ENCODE data around the gene NEDD9. TPM values are rescaled to one million over a fixed set of nuclear protein-coding genes. Genes with fewer than 3 reads are reported as not detected.
A peak's percentile ranks its signal among the peaks of the same experiment; 100 is the strongest.

Gene NEDD9
- polyA plus RNA-seq, 4 donors = 13.6 to 17.6 (median 15.0) TPM

GRCh38 chr6:11253594-11253993 lies 21.1 kb upstream of the NEDD9 start:
- H3K27me3 ChIP-seq (ENCODE audit: control insufficient read depth in 3 of 3, insufficient read depth in 3 of 3, low read length in 3 of 3) = no peaks in the 10 kb centered on the region
- H3K36me3 ChIP-seq (ENCODE audit: control insufficient read depth in 3 of 3, insufficient read depth in 2 of 3, low read depth in 1 of 3, low read length in 3 of 3) = no peaks in the 10 kb centered on the region
- no peak overlapping the region for H3K27ac ChIP-seq (ENCODE audit: low read depth in 1 of 3, low read length in 2 of 3)
- no peak overlapping the region for H3K4me3 ChIP-seq (ENCODE audit: low read depth in 1 of 3, low read length in 3 of 3)
- FAIRE-seq (no peak), DNase-seq (peak in 1 of 2 donors; percentile 15)
- 76 to 87% (median 81%) methylated on average over 1 of the region's 1 CpG for WGBS, 3 donors
- H3K4me1 ChIP-seq (ENCODE audit: control insufficient read depth in 3 of 3, insufficient read depth in 2 of 3, low read depth in 1 of 3, low read length in 2 of 3) = peaks cover 2 to 11% (median 3%) of the 10 kb centered on the region in 3 donors
- peaks cover 0 to 5% of the 10 kb centered on the region in 2 donors for H3K9me3 ChIP-seq (ENCODE audit: control insufficient read depth in 2 of 2, insufficient read depth in 1 of 2, low read depth in 1 of 2, low read length in 1 of 2)

GRCh38 chr6:11251553-11252360 lies 19.3 kb upstream of the NEDD9 start:
- Histone ChIP-seq H3K27me3 (ENCODE audit: control insufficient read depth in 3 of 3, insufficient read depth in 3 of 3, low read length in 3 of 3) (no peaks in the 10 kb centered on the region), H3K36me3 (ENCODE audit: control insufficient read depth in 3 of 3, insufficient read depth in 2 of 3, low read depth in 1 of 3, low read length in 3 of 3) (no peaks in the 10 kb centered on the region), H3K9me3 (ENCODE audit: control insufficient read depth in 2 of 2, insufficient read depth in 1 of 2, low read depth in 1 of 2, low read length in 1 of 2) (peaks cover 0 to 7% of the 10 kb centered on the region in 2 donors), H3K4me1 (ENCODE audit: control insufficient read depth in 3 of 3, insufficient read depth in 2 of 3, low read depth in 1 of 3, low read length in 2 of 3) (no peaks in the 10 kb centered on the region), H3K4me3 (ENCODE audit: low read depth in 1 of 3, low read length in 3 of 3) (no peak overlapping the region), H3K27ac (ENCODE audit: low read depth in 1 of 3, low read length in 2 of 3) (peak overlapping the region in 1 of 3 donors; percentile 77)
- FAIRE-seq (no peak), DNase-seq (peak in 1 of 2 donors; percentile 29)
- WGBS, 3 donors = 40 to 58% (median 50%) methylated on average over 7 of the region's 7 CpGs

GRCh38 chr6:11250108-11250507 lies 17.6 kb upstream of the NEDD9 start:
- Histone ChIP-seq H3K36me3 (ENCODE audit: control insufficient read depth in 3 of 3, insufficient read depth in 2 of 3, low read depth in 1 of 3, low read length in 3 of 3) (no peaks in the 10 kb centered on the region), H3K4me3 (ENCODE audit: low read depth in 1 of 3, low read length in 3 of 3) (no peak overlapping the region), H3K27me3 (ENCODE audit: control insufficient read depth in 3 of 3, insufficient read depth in 3 of 3, low read length in 3 of 3) (no peaks in the 10 kb centered on the region), H3K27ac (ENCODE audit: low read depth in 1 of 3, low read length in 2 of 3) (no peak overlapping the region), H3K9me3 (ENCODE audit: control insufficient read depth in 2 of 2, insufficient read depth in 1 of 2, low read depth in 1 of 2, low read length in 1 of 2) (peaks cover 0 to 7% of the 10 kb centered on the region in 2 donors), H3K4me1 (ENCODE audit: control insufficient read depth in 3 of 3, insufficient read depth in 2 of 3, low read depth in 1 of 3, low read length in 2 of 3) (no peaks in the 10 kb centered on the region)
- no peak for FAIRE-seq
- 71 to 86% (median 85%) methylated on average over 1 of the region's 1 CpG for WGBS, 3 donors
- DNase-seq = no peak

GRCh38 chr6:11248974-11249761 lies 16.7 kb upstream of the NEDD9 start:
- FAIRE-seq (no peak), DNase-seq (no peak)
- 96 to 99% (median 96%) methylated on average over 3 of the region's 3 CpGs for WGBS, 3 donors
- Histone ChIP-seq H3K36me3 (ENCODE audit: control insufficient read depth in 3 of 3, insufficient read depth in 2 of 3, low read depth in 1 of 3, low read length in 3 of 3) (no peaks in the 10 kb centered on the region), H3K9me3 (ENCODE audit: control insufficient read depth in 2 of 2, insufficient read depth in 1 of 2, low read depth in 1 of 2, low read length in 1 of 2) (peaks cover 0 to 7% of the 10 kb centered on the region in 2 donors), H3K27ac (ENCODE audit: low read depth in 1 of 3, low read length in 2 of 3) (no peak overlapping the region), H3K4me3 (ENCODE audit: low read depth in 1 of 3, low read length in 3 of 3) (no peak overlapping the region), H3K4me1 (ENCODE audit: control insufficient read depth in 3 of 3, insufficient read depth in 2 of 3, low read depth in 1 of 3, low read length in 2 of 3) (no peaks in the 10 kb centered on the region), H3K27me3 (ENCODE audit: control insufficient read depth in 3 of 3, insufficient read depth in 3 of 3, low read length in 3 of 3) (no peaks in the 10 kb centered on the region)

- WGBS, 3 donors = 80 to 92% (median 88%) methylated on average over 6 of the region's 6 CpGs
- H3K4me3 ChIP-seq (ENCODE audit: low read depth in 1 of 3, low read length in 3 of 3) = no peak overlapping the region
- FAIRE-seq (no peak), DNase-seq (no peak)
- H3K27ac ChIP-seq (ENCODE audit: low read depth in 1 of 3, low read length in 2 of 3) = no peak overlapping the region
- peaks cover 0 to 7% of the 10 kb centered on the region in 2 donors for H3K9me3 ChIP-seq (ENCODE audit: control insufficient read depth in 2 of 2, insufficient read depth in 1 of 2, low read depth in 1 of 2, low read length in 1 of 2)
- H3K36me3 ChIP-seq (ENCODE audit: control insufficient read depth in 3 of 3, insufficient read depth in 2 of 3, low read depth in 1 of 3, low read length in 3 of 3) = no peaks in the 10 kb centered on the region
- H3K27me3 ChIP-seq (ENCODE audit: control insufficient read depth in 3 of 3, insufficient read depth in 3 of 3, low read length in 3 of 3) = no peaks in the 10 kb centered on the region
- no peaks in the 10 kb centered on the region for H3K4me1 ChIP-seq (ENCODE audit: control insufficient read depth in 3 of 3, insufficient read depth in 2 of 3, low read depth in 1 of 3, low read length in 2 of 3)
These were observed 14.3 kb upstream of the NEDD9 start for GRCh38 chr6:11246722-11247121.

GRCh38 chr6:11245381-11246256 lies 13.2 kb upstream of the NEDD9 start:
- Histone ChIP-seq H3K27me3 (ENCODE audit: control insufficient read depth in 3 of 3, insufficient read depth in 3 of 3, low read length in 3 of 3) (no peaks in the 10 kb centered on the region), H3K27ac (ENCODE audit: low read depth in 1 of 3, low read length in 2 of 3) (no peak overlapping the region), H3K4me1 (ENCODE audit: control insufficient read depth in 3 of 3, insufficient read depth in 2 of 3, low read depth in 1 of 3, low read length in 2 of 3) (no peaks in the 10 kb centered on the region), H3K4me3 (ENCODE audit: low read depth in 1 of 3, low read length in 3 of 3) (no peak overlapping the region), H3K9me3 (ENCODE audit: control insufficient read depth in 2 of 2, insufficient read depth in 1 of 2, low read depth in 1 of 2, low read length in 1 of 2) (peaks cover 0 to 7% of the 10 kb centered on the region in 2 donors), H3K36me3 (ENCODE audit: control insufficient read depth in 3 of 3, insufficient read depth in 2 of 3, low read depth in 1 of 3, low read length in 3 of 3) (no peaks in the 10 kb centered on the region)
- FAIRE-seq (no peak), DNase-seq (no peak)
- 76 to 80% (median 79%) methylated on average over 9 of the region's 9 CpGs for WGBS, 3 donors

- Histone ChIP-seq H3K27me3 (ENCODE audit: control insufficient read depth in 3 of 3, insufficient read depth in 3 of 3, low read length in 3 of 3) (no peaks in the 10 kb centered on the region), H3K4me1 (ENCODE audit: control insufficient read depth in 3 of 3, insufficient read depth in 2 of 3, low read depth in 1 of 3, low read length in 2 of 3) (no peaks in the 10 kb centered on the region), H3K36me3 (ENCODE audit: control insufficient read depth in 3 of 3, insufficient read depth in 2 of 3, low read depth in 1 of 3, low read length in 3 of 3) (no peaks in the 10 kb centered on the region), H3K4me3 (ENCODE audit: low read depth in 1 of 3, low read length in 3 of 3) (no peak overlapping the region), H3K27ac (ENCODE audit: low read depth in 1 of 3, low read length in 2 of 3) (no peak overlapping the region), H3K9me3 (ENCODE audit: control insufficient read depth in 2 of 2, insufficient read depth in 1 of 2, low read depth in 1 of 2, low read length in 1 of 2) (peaks cover 0 to 7% of the 10 kb centered on the region in 2 donors)
- DNase-seq (no peak), FAIRE-seq (no peak)
- 49 to 69% (median 64%) methylated on average over 2 of the region's 2 CpGs for WGBS, 3 donors
These were observed 12.1 kb upstream of the NEDD9 start for GRCh38 chr6:11244387-11245126.

All from small intestine (tissue), 7 donors.